HCT116 (cell line): ENCODE results near the gene WLS. TPM values are rescaled to one million over a fixed set of nuclear protein-coding genes. Genes with fewer than 3 reads are reported as not detected.

Experiments
- ATAC-seq: fragments of 200-7000 bp; cut with Tn5 transposase; 2 replicates; pipeline ENCODE4 v1.9.1; 2020; ENCODE audit warnings: mild to moderate bottlenecking, moderate library complexity
- BruUV-seq: library from RNA; stranded (reverse); fragments of 400-500 nt; replicated peaks from 2 replicates; lab custom pipeline; 2021; lab: Mats Ljungman, UMichigan
- CTCF ChIA-PET: fragments of 300-600 bp; sonication (Branson Sonifier 250); formaldehyde crosslinking; loops from one replicate; lab custom pipeline; 2021; ENCODE audit warnings: antibody characterized with exemption; lab: Charles Lee
- POLR2A ChIA-PET: fragments of 300-600, 350-600 bp; sonication (Branson Sonifier 250); formaldehyde crosslinking; loops from one replicate; lab custom pipeline; 2021; ENCODE audit warnings: antibody characterized with exemption; lab: Charles Lee
- RAD21 ChIA-PET, 2 experiments: fragments of 300-600 bp; sonication (Branson Sonifier 250); formaldehyde crosslinking; loops; one replicate each; lab custom pipeline; 2023; ENCODE audit warnings: low total read pairs in 2 of 2; ENCODE audit not compliant: uncharacterized antibody in 2 of 2, unreplicated experiment in 2 of 2, low non-redundant PET in 1 of 2; lab: Charles Lee
- DNase-seq: peaks from one replicate; pipeline ENCODE4 v3.0.0-alpha.2; 2010; ENCODE audit warnings: low read depth, low spot score
- H2AFZ ChIP-seq: fragments of 200-600 bp; shearing (Covaris generic), sonication (generic); 2 replicates; pipeline ENCODE4 v1.6.1; 2017; ENCODE audit warnings: low read depth, mixed run types, mixed read lengths, antibody characterized with exemption, low read length; ENCODE audit not compliant: poor library complexity, severe bottlenecking
- H3K27ac ChIP-seq: 2 replicates; pipeline ENCODE4 v1.5.1; 2012; ENCODE audit warnings: low read depth, low read length
- H3K27me3 ChIP-seq: fragments of 200-600 bp; sonication (generic); 2 replicates; pipeline ENCODE4 v1.6.1; 2016; ENCODE audit warnings: mixed run types, low read length, mixed read lengths; ENCODE audit not compliant: insufficient read depth
- H3K36me3 ChIP-seq, 2 experiments: fragments of 200-500 bp in 1 of 2; fragments of 200-600 bp in 1 of 2; sonication (Bioruptor generic) in 1 of 2; sonication (generic) in 1 of 2; 2 replicates each; pipeline versions ENCODE4 v1.5.1 to v1.6.1; 2014 to 2016; ENCODE audit warnings: low read length in 2 of 2, inconsistent platforms in 1 of 2, mixed read lengths in 1 of 2, mixed run types in 1 of 2; ENCODE audit not compliant: insufficient read depth in 2 of 2, control insufficient read depth in 1 of 2
- H3K4me1 ChIP-seq, 2 experiments: fragments of 200-600 bp in 1 of 2; sonication (generic) in 1 of 2; 2 replicates each; pipeline versions ENCODE4 v1.5.1 to v1.6.1; 2012 to 2017; ENCODE audit warnings: low read length in 2 of 2, inconsistent platforms in 1 of 2, mild to moderate bottlenecking in 1 of 2, mixed read lengths in 1 of 2, mixed run types in 1 of 2, moderate library complexity in 1 of 2; ENCODE audit not compliant: insufficient read depth in 2 of 2, control insufficient read depth in 1 of 2
- H3K4me2 ChIP-seq: fragments of 200-600 bp; sonication (generic); 2 replicates; pipeline ENCODE4 v1.6.1; 2017; ENCODE audit warnings: mixed run types, low read length, mixed read lengths
- H3K4me3 ChIP-seq, 2 experiments: fragments of 200-600 bp in 1 of 2; sonication (generic) in 1 of 2; replicated peaks in 1 of 2; 2 replicates each; pipeline ENCODE4 v1.5.1; 2011 to 2016; ENCODE audit warnings: low read length in 2 of 2, control low read depth in 1 of 2, low read depth in 1 of 2, mild to moderate bottlenecking in 1 of 2, mixed read lengths in 1 of 2, mixed run types in 1 of 2
- H3K79me2 ChIP-seq: fragments of 200-600 bp; sonication (generic); 2 replicates; pipeline ENCODE4 v1.6.1; 2017; ENCODE audit warnings: mild to moderate bottlenecking, mixed run types, low read length, moderate library complexity, mixed read lengths; ENCODE audit not compliant: insufficient read depth
- H3K9ac ChIP-seq: fragments of 200-600 bp; sonication (generic); 2 replicates; pipeline ENCODE4 v1.6.1; 2016; ENCODE audit warnings: low read length, mixed read lengths
- H3K9me2 ChIP-seq: fragments of 200-600 bp; sonication (generic), shearing (Covaris generic); 2 replicates; pipeline ENCODE4 v1.6.1; 2017; ENCODE audit warnings: mixed run types, mild to moderate bottlenecking, moderate library complexity; ENCODE audit not compliant: insufficient read depth
- H3K9me3 ChIP-seq, 2 experiments: fragments of 200-500 bp in 1 of 2; fragments of 200-600 bp in 1 of 2; sonication (Bioruptor generic) in 1 of 2; sonication (generic) in 1 of 2; 2 replicates each; pipeline ENCODE4 v1.6.1; 2014 to 2017; ENCODE audit warnings: low read length in 2 of 2, mixed read lengths in 2 of 2, inconsistent platforms in 1 of 2, low read depth in 1 of 2, mild to moderate bottlenecking in 1 of 2, mixed run types in 1 of 2, moderate library complexity in 1 of 2; ENCODE audit not compliant: control insufficient read depth in 1 of 2, insufficient read depth in 1 of 2
- H4K20me1 ChIP-seq: fragments of 200-600 bp; sonication (generic), shearing (Covaris generic); 2 replicates; pipeline ENCODE4 v1.6.1; 2017; ENCODE audit warnings: mixed run types, mild to moderate bottlenecking, moderate library complexity; ENCODE audit not compliant: insufficient read depth
- ATF3 ChIP-seq: IDR thresholded peaks from 2 replicates; pipeline ENCODE4 v1.6.1; 2012
- CBX3 ChIP-seq: IDR thresholded peaks from 2 replicates; pipeline ENCODE4 v1.6.1; 2012; ENCODE audit warnings: low read depth
- EGR1 ChIP-seq: IDR thresholded peaks from 2 replicates; pipeline ENCODE4 v1.6.1; 2012; ENCODE audit warnings: low read depth
- EZH2 ChIP-seq: fragments of 200-600 bp; sonication (generic); IDR thresholded peaks from 2 replicates; pipeline ENCODE4 v1.6.1; 2017; ENCODE audit warnings: antibody characterized with exemption, mixed run types
- EZH2phosphoT487 ChIP-seq: fragments of 200-600 bp; IDR thresholded peaks from 2 replicates; pipeline ENCODE4 v1.6.1; 2018; ENCODE audit warnings: antibody characterized with exemption, borderline replicate concordance
- MAX ChIP-seq: IDR thresholded peaks from 2 replicates; pipeline ENCODE4 v1.6.1; 2012
- SIN3A ChIP-seq: IDR thresholded peaks from 2 replicates; pipeline ENCODE4 v1.6.1; 2012; ENCODE audit warnings: low read depth
- SP1 ChIP-seq: IDR thresholded peaks from 2 replicates; pipeline ENCODE4 v1.6.1; 2012; ENCODE audit warnings: low read depth
- SRF ChIP-seq: IDR thresholded peaks from 2 replicates; pipeline ENCODE4 v1.6.1; 2012; ENCODE audit warnings: low read depth
- YY1 ChIP-seq: IDR thresholded peaks from 2 replicates; pipeline ENCODE4 v1.6.1; 2011; ENCODE audit warnings: low read length, low read depth, moderate library complexity, mild to moderate bottlenecking; ENCODE audit not compliant: insufficient replicate concordance; ENCODE audit errors: extremely low read depth
- ZBTB33 ChIP-seq: IDR thresholded peaks from 2 replicates; pipeline ENCODE4 v1.6.1; 2011; ENCODE audit warnings: mild to moderate bottlenecking, low read length, moderate library complexity; ENCODE audit not compliant: insufficient replicate concordance; ENCODE audit errors: extremely low read depth
- ZFX ChIP-seq: fragments of 450-650 bp; IDR thresholded peaks from 2 replicates; pipeline ENCODE4 v1.6.1; 2017
- ZNF274 ChIP-seq: fragments of 200-500 bp; sonication (Bioruptor generic); IDR thresholded peaks from 2 replicates; pipeline ENCODE4 v1.6.1; 2014; ENCODE audit warnings: mild to moderate bottlenecking, low read depth, low read length, inconsistent platforms
- intact Hi-C: fragments of 100-400 bp; cut with micrococcal nuclease; formaldehyde crosslinking; loops from 2 replicates; pipeline ENCODE4 v1.10.0; 2022
- total RNA-seq: library from RNA; stranded (reverse); gene quantifications from one replicate; pipeline ENCODE4 v1.2.1, GENCODE V29; 2021; ENCODE audit not compliant: unreplicated experiment
- TF ChIP-seq, protein P1 (sequence below): IDR thresholded peaks from 2 replicates; pipeline ENCODE4 v1.6.1; 2012; ENCODE audit warnings: low read depth

Gene WLS
- total RNA-seq, 1 experiment from 2014 or later, result 38.0 TPM

DNA sequence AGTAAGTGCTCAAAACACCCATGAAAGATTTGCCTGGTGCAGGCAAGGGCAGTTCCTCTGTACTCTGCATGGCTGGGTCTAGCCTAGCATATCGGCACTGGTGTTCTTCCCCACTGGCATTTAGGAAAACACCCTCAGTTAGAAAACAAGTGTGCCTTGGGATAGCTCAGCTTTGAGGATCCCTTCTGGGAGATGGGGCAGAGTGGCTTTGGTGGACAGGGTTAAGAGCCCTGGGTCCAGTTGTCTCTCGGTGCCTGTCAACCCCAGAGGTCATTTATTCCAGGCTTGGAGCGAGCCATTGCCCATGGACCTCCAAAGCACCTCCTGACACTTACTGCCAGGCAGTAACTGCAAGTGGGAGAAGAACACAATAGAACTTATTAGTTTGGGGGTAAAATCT is 101.1 kb downstream of the WLS start (continued):
- TF ChIP-seq, protein P1, sequence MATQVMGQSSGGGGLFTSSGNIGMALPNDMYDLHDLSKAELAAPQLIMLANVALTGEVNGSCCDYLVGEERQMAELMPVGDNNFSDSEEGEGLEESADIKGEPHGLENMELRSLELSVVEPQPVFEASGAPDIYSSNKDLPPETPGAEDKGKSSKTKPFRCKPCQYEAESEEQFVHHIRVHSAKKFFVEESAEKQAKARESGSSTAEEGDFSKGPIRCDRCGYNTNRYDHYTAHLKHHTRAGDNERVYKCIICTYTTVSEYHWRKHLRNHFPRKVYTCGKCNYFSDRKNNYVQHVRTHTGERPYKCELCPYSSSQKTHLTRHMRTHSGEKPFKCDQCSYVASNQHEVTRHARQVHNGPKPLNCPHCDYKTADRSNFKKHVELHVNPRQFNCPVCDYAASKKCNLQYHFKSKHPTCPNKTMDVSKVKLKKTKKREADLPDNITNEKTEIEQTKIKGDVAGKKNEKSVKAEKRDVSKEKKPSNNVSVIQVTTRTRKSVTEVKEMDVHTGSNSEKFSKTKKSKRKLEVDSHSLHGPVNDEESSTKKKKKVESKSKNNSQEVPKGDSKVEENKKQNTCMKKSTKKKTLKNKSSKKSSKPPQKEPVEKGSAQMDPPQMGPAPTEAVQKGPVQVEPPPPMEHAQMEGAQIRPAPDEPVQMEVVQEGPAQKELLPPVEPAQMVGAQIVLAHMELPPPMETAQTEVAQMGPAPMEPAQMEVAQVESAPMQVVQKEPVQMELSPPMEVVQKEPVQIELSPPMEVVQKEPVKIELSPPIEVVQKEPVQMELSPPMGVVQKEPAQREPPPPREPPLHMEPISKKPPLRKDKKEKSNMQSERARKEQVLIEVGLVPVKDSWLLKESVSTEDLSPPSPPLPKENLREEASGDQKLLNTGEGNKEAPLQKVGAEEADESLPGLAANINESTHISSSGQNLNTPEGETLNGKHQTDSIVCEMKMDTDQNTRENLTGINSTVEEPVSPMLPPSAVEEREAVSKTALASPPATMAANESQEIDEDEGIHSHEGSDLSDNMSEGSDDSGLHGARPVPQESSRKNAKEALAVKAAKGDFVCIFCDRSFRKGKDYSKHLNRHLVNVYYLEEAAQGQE, result no peak
- TF ChIP-seq ZBTB33 (no peak), ZFX (no peak), CBX3 (no peak)

DNA sequence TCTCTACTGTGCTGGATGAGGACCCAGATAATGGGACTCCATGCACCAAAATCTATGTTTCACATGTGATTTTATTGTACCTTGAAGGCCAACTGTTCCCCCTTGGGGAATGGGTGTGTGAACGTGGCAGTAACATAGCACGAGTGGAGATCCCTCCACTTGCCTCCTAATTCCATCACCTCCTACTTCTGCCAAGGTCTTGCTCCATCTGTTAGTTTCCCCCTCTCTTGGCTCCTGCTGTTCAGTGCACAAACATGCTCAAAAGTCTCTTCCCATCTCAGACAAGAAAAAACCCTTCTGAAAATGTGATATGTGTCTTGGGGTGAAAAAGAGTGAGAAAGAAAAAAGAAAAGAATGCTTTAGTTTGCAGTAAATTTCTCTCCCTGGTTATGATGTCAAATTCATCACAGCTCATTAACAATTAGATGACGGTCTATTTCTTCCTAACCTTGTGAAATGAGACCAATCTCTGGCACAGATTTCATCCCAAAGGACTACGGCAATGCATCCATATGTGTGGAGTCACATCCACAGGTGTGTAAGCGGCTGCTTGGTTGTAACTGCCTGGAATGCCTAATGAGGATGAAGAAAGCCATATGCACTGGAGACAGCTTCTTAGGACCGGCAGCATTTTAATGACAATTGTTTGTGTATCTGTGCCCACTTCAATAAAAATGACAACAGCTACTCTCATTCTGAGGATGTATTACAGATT is 102.6 kb downstream of the WLS start:
- Histone ChIP-seq H3K27ac (no peak overlapping the region), H3K9me3 (no peaks in the 10 kb centered on the region), H3K4me3 (no peak overlapping the region), H3K79me2 (no peaks in the 10 kb centered on the region), H3K9ac (no peak overlapping the region), H4K20me1 (no peaks in the 10 kb centered on the region), H3K36me3 (peaks cover 0 to 2% of the 10 kb centered on the region in 2 experiments; a peak in 1 of 4 replicates), H3K4me2 (no peak overlapping the region), H2AFZ (no peak overlapping the region), H3K9me2 (no peaks in the 10 kb centered on the region), H3K27me3 (no peaks in the 10 kb centered on the region), H3K4me1 (peaks cover 6 to 13% of the 10 kb centered on the region in 2 experiments; a peak in 3 of 4 replicates)
- RAD21 ChIA-PET, result no interaction called here
- intact Hi-C loops, result no loop called here
- CTCF ChIA-PET, result no interaction called here
- ATAC-seq, result no peak
- BruUV-seq, result no TSS peak
- POLR2A ChIA-PET, result no interaction called here
- DNase-seq, result no peak
- no peak for TF ChIP-seq ZFX
- no peak for TF ChIP-seq SP1
- no peak for TF ChIP-seq MAX
- TF ChIP-seq EZH2phosphoT487, result no peak
- TF ChIP-seq YY1, result no peak
- TF ChIP-seq EZH2, result no peak
- no peak for TF ChIP-seq EGR1
- no peak for TF ChIP-seq CBX3
- TF ChIP-seq SRF, result no peak
- no peak for TF ChIP-seq ZNF274
- TF ChIP-seq, protein P1, result no peak
- no peak for TF ChIP-seq ATF3
- TF ChIP-seq SIN3A, result no peak
